HG03135 (cell line): ENCODE measurements around the gene WDR88.
"Not testable (repeated sequence)": the region's sequence is repeated elsewhere in the genome, so short reads cannot be mapped to it uniquely, and the experiment has no call there.

Experiments used
- ATAC-seq: cut with Tn5 transposase; IDR thresholded peaks from one replicate; pipeline ENCODE4 v1.9.1; 2021; ENCODE audit warnings: mild to moderate bottlenecking, moderate library complexity; ENCODE audit not compliant: unreplicated experiment

Gene WDR88

GRCh38 chr19:33126712-33127111 is 5.2 kb upstream of the WDR88 start:
- not testable (repeated sequence) for ATAC-seq

DNA sequence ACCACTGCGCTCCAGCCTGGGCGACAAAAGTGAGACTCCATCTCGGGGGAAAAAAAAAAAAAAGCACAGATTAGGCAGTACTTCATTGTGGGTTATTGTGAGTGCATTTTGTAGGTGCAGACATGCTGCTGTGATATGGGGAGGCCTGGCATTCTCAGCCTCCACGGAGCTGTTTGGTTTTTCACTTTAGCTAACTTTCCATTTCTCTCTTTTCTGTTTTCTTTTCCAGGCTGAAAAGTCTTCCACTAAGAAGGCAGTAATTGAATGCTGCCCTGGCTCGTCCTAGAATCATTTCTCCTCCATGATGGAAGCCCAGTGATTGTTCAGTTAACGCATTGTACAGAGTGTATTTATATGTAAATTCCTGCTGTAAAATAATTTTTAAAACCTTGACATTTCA is 2.0 kb upstream of the WDR88 start:
- no peak for ATAC-seq

DNA sequence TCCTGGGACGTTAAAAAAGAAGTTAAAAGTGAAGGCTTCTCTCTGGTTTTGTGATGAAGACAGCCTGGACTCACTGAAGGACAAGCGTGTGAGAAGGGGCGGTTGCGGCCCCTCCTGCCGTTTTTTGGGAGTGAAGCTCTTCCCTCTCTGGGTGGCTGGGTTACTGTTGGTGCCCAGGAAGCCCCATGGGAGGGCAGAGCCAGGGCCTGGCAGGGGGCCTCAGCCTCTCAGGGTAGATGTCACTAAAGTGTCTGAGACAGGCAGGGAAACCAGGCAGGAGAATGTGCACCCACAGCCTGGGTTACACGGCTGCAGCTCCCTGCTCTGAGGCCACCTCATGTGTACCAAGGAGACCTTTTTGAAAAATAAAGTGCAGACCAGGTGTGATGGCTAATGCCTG is 1.5 kb upstream of the WDR88 start:
- no peak for ATAC-seq

GRCh38 chr19:33132425-33132824 is 511 bp downstream of the WDR88 start:
- no peak for ATAC-seq

DNA sequence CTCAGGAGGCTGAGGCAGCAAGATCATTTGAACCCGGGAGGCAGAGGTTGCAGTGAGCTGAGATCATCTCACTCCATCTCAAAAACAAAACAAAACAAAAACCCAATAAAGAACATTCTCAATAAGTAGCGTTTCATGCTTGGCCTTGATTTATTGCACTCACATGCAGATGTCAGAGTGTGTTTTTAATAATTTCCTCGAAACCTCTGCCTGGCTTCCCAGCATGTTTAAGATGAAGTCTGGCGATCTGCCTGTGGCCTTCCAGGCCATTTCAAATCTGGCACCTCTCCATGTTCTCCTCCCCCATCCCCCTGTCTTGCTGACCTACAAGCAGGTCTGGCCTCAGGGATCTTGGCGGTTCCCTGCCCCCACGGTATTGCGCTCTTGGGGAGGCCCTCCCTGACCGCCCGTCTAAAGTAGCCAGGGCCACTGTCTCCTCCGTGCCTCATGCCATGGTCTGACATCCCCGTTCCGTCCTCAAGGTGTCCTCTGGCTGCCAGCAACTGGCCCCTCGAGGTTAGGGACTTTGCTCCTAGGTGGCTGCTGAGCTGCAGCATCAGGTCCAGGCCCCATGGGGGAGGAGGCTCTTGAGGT is 1.6 kb downstream of the WDR88 start:
- ATAC-seq = no peak

GRCh38 chr19:33134571-33135041 is 2.7 kb downstream of the WDR88 start:
- ATAC-seq = no peak

DNA sequence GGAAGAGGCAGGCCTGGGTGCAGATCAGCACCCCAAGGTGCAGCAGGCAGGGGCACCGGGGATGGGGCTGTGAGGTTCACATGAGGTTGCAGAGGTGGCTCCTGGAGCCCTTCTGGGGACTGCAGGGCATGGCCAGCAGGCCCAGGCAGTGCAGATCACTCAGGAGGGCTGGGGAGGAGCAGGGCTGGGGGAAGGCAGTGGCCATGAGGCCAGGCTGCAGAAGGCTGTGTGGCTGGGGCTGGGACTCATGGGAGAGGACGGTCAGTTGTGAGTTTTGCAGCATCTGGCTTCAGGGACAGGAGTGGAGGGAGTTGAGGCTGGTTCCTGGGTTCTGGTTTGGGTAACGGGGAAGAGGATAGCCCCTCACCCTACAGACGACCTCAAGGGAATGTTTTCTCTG is 7.3 kb downstream of the WDR88 start:
- no peak for ATAC-seq

- peak; percentile 65 for ATAC-seq
Measured at GRCh38 chr19:33143897-33144405, 12.0 kb downstream of the WDR88 start.

- no peak for ATAC-seq
Measured at GRCh38 chr19:33146209-33146608, 14.3 kb downstream of the WDR88 start.

DNA sequence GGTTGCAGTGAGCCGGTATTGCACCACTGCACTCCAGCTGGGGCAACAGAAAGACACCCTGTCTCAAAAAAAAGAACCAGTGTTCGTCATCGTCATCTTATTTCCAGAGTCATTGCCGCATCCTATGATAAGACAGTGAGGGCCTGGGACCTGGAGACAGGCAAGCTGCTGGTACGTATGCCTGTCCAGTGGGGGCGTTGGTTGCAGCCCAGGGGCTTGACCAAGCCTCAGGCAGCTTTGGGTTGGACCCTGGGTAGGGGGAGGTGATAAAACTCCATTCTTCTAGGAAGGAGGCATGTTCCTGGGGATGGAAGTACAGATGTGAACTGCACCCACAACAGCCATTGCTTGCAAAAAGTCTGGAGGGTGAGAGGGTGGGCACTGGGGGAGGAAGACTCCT is 15.6 kb downstream of the WDR88 start:
- no peak for ATAC-seq

DNA sequence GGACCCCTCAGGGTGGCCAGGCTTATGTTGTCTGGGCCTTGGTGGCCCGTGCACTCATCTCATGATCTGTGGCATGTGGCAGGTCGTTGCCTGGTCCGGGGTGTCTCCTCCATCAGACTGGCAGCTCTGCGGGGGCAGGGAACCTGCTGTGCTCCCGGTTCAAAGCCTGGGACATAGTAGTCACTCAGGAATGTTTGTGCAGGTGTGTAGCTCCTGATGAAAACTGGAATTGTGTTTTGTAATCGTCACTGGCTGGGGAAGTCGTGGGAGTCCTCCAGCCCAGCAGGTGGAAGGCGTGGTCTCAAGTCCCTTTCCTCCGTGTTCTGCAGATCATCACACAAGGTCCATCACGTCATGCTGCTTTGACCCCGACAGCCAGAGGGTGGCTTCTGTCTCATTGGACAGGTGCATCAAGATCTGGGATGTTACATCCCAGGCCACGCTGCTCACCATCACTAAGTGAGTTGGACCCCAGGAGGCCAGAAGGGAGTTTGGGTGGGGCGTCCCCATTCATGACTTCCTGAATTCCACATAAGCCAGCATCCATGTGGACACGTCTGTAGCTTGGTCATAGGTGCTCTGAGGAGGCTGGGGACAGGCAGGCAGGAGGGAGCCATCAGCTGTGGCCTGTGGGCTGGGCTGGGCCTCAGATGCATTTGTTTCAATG is 19.1 kb downstream of the WDR88 start:
- no peak for ATAC-seq

DNA sequence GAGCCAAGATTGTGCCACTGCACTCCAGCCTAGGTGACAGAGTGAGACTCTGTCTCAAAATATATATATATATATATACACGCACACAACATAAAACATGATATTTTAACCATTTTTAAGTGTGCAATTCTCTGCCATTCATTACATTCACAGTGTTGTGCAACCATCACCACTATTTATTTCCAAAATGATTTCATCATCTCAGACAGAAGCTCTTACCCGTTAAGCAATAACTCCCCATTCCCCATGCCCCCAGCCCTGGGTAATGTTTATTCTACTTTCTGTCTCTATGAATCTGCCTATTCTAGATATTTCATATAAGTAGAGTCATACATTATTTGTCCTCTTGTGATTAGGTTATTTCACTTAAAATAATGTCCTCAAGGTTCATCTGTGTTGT is 20.3 kb downstream of the WDR88 start:
- ATAC-seq = no peak

GRCh38 chr19:33152625-33153024 is 20.7 kb downstream of the WDR88 start:
- not testable (repeated sequence) for ATAC-seq

GRCh38 chr19:33154313-33154712 is 22.4 kb downstream of the WDR88 start:
- not testable (repeated sequence) for ATAC-seq

DNA sequence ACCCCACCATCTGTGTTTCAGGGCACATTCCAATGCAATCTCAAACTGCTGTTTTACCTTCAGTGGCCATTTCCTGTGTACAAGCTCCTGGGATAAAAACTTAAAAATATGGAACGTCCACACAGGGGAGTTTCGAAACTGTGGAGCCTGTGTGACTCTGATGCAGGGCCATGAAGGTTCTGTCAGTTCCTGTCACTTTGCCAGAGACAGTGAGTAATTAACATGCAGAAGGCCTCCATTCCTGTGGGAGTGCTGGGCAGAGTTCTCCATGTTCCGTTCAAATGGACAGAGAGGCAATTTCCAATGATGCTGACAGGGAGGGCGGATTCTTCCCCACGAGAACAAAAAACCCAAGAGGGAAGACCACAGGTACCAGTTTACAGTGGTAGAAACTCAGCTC is 24.4 kb downstream of the WDR88 start:
- no peak for ATAC-seq

GRCh38 chr19:33157906-33158305 is 26.0 kb downstream of the WDR88 start:
- no peak for ATAC-seq

DNA sequence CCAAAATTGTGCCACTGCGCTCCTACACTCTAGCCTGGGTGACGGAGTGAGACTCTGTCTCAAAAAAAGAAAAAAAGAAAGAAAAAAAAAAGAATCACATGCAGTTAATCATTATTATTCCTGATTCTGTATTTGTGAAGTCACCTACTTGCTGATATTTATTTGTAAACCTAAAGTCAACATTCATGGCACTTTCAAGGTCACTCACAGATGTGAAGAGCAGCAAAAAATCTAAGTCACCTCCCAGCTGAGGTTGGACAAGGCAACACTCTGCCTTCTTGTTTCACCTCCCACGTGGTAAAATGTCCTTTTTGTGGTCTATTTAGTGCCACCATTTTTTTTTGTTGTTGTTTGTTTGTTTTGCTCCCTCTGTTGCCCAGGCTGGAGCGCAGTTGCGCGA is 26.5 kb downstream of the WDR88 start:
- ATAC-seq = no peak

GRCh38 chr19:33159149-33159548 is 27.2 kb downstream of the WDR88 start:
- no peak for ATAC-seq

DNA sequence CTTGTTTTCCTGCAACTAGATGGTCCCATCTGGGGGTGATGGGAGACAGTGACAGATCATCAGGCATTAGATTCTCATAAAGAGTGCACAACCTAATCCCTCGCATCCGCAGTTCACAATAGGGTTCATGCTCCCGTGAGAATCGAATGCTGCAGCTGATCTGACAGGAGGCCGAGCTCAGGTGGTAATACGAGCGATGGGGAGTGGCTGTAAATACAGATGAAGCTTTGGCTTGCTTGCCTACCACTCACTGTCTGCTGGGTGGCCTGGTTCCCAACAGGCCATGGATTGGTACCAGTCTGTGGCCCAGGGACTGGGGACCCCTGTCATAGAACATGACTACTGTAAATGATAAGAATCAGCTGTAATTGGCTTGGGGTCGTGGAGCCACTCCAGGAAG is 28.0 kb downstream of the WDR88 start:
- ATAC-seq = no peak

DNA sequence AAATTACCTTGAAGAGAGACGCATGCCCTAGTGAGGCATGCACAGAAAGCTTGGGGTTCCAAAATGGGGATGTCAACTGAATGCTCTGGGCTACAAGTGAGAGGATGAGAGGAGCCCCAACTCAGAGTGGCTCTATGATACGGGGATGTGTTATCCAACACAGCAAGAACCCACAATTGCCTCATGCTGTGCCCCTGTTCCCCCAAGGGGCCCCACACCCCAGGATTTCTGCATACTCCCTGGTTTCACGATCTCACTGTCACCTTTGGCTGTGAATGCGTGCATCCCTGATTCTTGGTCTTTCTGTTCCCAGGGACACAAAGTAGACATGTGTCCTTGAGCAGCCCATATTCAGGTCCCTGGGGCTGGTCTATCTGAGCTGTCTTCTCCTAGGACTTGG is 29.3 kb downstream of the WDR88 start:
- no peak for ATAC-seq

DNA sequence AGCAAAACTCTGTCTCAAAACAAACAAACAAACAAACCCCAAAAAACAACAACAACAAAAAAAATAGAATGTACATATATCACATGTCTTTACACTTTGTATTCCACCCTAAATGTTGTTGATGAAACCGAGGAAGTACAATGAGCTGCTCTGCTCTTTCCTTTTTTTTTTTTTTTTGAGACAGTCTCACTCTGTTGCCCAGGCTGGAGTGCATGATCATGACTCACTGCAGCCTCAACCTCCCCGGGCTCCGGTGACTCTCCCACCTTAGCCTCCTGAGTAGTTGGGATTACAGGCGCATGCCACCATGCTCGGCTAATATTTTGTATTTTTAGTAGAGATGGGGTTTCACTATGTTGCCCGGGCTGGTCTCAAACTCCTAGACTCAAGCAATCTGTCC is 31.6 kb downstream of the WDR88 start:
- ATAC-seq = no peak

- ATAC-seq = not testable (repeated sequence)
Measured at GRCh38 chr19:33166037-33166436, 34.1 kb downstream of the WDR88 start.

- no peak for ATAC-seq
Measured at GRCh38 chr19:33167438-33167837, 35.5 kb downstream of the WDR88 start.
